LoVo (cell line): ENCODE data around the gene OR2T4.

Experiments used
- DNase-seq: peaks from one replicate; pipeline ENCODE4 v3.0.0-alpha.2; 2016; ENCODE audit warnings: low spot score

OR2T4 gene, protein sequence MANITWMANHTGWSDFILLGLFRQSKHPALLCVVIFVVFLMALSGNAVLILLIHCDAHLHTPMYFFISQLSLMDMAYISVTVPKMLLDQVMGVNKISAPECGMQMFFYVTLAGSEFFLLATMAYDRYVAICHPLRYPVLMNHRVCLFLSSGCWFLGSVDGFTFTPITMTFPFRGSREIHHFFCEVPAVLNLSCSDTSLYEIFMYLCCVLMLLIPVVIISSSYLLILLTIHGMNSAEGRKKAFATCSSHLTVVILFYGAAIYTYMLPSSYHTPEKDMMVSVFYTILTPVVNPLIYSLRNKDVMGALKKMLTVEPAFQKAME

DNA sequence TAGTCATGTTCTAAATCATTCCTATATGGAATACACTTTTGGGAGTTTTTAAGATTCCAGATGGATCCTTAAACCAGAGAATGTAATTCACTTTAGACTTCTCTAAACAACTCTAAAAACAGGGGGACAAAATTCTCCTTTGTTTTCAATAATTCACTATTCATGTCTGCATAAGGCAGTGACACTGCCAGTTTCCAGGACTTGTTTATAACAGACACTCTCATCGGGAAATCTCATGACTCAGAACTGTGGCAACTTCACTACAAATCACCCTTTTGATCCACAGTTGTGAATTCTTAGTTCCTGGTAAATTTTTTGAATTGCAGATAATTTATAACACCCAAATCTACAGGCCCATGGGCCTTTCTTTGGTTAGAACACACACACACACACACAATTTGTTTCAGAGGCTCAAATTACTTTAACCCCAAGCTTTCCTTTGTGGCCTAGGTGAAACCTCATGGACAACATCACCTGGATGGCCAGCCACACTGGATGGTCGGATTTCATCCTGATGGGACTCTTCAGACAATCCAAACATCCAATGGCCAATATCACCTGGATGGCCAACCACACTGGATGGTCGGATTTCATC is at the start of gene OR2T4:
Gene OR2T4 (plus strand): TSS at position 545 of the 595 bp plus-strand sequence. CDS start 0 bp downstream, at position 545.
- DNase-seq: no peak

DNA sequence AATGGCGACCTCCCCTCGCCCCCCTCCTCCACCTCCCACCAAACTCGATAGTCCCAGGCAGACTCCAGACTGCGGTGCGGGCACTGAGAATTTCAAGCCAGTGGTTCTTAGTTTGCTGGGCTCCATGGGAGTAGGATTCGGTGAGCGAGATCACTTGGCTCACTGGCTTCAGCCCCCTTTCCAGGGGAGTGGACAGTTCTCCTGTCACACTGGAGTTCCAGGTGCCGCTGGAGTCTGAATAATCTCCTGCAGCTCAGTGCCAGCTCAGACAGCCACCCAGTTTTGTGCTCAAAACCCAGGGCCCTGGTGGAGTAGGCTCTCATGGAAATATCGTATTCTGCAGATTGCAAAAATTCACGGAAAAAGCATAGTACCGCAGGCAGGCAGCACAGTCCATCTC is 44.7 kb upstream of the OR2T4 start:
- DNase-seq: no peak

DNA sequence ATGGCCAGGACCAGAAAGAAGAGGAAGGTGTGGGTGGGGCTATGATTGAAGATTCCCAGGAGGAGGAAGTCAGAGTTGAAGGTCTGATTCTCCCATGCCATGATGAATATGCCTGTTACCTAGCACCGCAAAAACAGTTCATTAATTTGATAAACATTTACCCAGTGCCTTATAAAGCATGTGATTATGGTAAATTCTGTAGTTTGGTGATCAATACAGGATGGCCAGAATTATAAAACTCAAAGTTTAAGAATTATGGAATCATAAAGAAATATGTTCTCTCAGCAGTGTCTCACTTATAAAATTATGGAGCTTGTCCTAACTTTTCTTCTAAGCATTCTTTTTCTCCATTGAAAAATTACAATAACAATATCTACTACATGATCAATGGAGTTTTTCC is 37.0 kb upstream of the OR2T4 start, which contains the start of gene OR2M7:
Gene OR2M7 (minus strand): TSS at position 101 of the 400 bp plus-strand sequence. CDS start 0 bp downstream, at position 101.
- no peak for DNase-seq

DNA sequence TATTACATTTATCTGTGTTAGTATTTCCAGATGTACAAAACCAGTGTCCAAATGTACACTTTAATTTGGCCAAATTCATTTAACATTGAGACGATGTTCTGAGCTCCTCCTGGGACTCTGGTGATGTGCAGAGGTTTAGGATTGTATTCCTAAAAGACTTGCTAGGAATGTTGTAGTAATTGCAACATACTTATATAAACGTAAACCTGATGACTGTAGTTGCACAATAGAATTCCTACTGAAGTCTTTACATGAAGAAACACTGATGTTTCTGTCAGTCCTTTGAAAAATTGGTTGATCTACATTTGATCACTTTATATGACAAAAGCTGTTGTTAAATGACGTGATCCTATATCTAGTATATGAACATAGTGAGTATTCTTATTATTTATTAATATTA is 18.0 kb upstream of the OR2T4 start:
- no peak for DNase-seq

DNA sequence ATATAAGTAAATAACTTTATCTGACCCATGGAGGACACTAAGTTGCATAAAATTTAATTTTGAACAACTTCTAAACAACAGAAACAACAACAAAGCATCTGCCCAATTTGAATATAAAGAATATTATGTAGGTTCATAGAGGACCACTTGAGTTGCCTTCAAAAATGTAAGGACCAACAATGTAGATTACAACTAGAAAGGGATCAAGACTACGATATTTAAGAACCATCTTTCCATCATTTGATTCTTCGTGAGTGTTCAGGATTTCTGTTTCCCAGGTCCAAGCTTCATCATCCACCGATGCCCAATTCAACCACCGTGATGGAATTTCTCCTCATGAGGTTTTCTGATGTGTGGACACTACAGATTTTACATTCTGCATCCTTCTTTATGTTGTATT is 13.0 kb upstream of the OR2T4 start, which contains the start of gene OR14C36:
Gene OR14C36 (plus strand): TSS at position 301 of the 400 bp plus-strand sequence. CDS start 0 bp downstream, at position 301.
- DNase-seq: no peak

DNA sequence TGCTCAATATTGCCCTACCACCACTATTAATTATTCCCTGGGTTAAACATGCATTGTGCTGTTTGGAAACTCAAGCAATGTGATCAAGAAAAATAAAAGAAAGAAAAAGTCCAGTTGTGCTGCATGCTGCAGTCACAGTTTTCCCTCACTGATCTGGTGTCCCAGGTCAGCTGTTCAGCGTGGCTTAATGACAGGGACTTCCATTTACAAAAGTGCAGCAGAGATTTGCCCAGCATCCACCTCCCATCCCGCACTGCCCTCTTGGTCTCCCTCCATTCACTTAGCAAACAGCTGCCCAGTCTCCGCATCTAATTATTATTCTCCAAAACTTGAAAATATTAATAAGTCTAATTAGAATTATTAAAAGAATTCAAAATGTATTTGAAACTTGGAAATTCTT is 2.0 kb upstream of the OR2T4 start:
- no peak for DNase-seq

DNA sequence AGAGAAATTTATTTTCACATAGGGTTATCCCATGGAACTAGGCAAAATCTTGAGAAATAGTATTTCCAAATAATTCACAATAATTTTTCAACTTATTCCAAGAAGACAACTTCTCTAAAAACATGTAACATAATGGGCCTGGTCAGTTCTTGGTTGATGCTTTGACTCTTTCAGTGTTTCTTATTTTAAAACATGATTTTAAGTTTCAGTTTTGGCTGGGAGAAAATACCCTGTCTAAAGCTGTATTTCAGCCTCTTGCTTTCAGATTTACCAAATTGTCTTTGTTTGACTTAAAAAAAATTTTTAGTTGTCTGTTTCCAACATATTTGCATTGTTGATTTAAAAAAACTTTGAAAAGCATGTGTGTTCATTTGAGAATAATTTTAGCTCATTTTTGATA is 5.1 kb downstream of the OR2T4 start:
- no peak for DNase-seq

DNA sequence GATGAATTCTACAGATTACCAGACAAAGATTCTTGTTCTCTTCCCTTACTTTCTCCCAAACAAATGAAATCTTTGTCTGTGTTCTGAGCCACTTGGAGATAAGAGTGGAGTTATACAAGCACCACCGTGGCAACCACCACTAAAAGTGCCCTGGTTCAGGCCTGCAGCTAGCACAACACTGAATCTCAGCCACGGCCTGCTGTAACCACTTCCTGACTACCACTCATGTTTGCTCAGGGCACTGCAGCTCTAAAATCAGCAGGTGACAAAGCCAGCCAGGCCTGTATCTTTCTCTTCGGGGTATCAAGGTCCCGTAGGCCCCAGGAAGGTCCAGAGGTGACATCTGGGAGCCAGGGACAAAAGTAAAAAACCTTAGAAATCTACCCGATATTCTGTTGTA is 10.9 kb downstream of the OR2T4 start:
- DNase-seq: no peak

DNA sequence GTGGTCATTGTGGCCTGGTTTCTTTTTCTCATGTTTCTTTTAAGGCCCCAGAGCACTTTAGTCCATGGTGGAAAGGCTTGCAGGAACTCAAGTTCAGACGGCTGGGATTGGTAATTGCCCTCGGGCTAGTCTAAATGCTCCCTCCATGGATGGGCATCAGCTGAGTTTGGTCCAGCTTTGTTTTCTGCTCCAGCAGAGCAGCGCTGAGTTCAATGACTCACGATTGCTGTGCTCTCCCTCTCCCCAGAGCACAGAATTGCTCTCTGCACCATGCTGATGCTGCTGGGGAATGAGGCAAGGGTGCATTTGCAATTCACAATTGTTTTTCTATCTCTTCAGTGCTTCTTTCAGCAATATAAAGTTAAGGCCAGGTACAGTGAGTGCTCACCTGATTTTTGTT is 12.3 kb downstream of the OR2T4 start:
- no peak for DNase-seq

DNA sequence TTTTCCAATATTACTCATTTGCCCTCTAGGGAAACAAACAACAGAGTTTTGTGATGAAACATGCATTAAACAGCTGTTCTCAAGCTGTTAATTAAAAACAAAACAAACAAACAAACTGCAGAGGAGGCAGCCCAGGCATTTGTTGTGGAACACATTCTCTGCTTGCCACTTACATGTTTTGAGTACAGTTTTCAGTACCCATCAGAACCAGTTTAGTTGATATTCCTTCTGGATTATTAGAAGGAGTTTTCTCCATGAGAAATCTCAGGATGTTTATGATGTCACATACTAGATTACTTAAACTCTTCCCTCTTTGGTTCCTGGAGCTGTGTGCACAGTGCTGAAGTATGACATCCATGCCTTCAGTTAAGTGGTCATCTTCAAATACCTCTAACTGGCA is 14.0 kb downstream of the OR2T4 start, which contains the start of gene OR2T6:
Gene OR2T6 (plus strand): TSS at position 301 of the 400 bp plus-strand sequence. CDS start 11,863 bp downstream, outside the sequence.
- no peak for DNase-seq

DNA sequence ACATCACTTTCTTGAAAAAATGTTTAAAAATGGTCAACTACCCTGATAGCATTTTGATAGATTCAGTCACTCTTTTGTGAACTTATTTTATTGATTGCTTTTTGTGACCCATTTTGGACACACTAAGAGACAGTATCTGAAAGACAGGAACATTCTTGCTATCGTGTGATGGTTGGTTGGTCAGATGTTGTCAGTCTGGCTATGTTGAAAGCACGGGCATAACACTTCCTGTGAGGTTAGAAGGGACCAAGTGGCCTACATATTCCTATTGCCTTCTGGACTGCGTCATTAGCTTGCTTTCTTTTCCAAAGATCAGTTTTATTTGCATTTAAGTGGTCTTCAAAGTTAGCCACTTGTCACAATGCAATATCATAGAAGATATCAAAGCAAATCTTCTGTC is 15.5 kb downstream of the OR2T4 start:
- DNase-seq: no peak

DNA sequence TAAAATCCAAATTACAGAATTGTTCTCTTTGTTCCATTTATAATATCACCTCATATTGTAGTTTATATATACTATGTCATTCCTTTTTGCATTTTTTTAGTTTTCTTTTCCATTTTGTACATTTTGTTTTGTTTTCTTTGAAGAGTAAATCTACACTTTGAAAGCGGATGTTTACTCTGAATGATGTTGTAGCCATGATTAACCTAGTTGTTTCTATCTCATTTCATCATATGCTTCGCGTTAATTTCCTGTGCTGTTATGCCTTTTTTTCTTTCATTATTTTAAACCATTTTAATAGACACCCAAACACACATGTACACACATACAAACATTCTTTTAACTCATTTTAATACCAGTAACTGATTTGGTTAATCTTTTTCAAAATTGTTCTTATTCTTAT is 19.4 kb downstream of the OR2T4 start:
- no peak for DNase-seq

DNA sequence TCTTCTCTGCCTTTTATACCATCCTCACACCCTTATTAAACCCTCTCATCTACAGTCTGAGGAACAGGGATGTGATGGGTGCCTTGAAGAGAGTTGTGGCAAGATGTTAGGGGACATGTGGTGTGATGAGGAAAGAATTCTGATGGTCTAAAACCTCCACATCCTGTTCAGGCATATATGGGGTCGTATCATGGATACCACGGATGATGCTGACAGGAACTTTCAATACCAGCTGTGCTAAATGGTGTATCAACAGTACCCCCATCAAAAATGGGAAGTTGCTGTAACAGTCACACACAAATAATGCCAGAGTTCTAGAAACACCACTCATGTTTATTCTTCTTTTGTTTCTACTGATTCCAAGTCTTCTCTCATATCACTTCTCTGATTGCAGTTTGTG is 27.0 kb downstream of the OR2T4 start:
- DNase-seq: no peak

DNA sequence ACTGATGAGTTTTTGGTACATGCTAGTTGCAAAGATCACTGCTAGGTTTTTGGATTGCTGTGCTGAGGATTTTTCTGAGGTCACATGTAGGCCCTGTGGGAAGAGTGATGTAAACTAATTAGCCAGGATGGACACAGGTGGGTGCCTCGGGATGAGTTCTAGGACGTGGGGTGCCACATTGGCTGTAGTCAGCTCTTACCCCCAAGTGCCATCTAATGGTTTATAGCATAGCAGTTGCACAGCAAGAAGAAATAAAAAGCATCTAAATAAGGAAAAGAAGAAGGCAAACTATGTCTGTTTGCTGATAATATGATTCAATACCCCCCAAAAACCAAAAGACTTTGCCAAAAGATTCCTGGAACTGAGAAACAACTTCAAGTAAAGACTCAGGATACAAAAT is 31.6 kb downstream of the OR2T4 start:
- DNase-seq: no peak

DNA sequence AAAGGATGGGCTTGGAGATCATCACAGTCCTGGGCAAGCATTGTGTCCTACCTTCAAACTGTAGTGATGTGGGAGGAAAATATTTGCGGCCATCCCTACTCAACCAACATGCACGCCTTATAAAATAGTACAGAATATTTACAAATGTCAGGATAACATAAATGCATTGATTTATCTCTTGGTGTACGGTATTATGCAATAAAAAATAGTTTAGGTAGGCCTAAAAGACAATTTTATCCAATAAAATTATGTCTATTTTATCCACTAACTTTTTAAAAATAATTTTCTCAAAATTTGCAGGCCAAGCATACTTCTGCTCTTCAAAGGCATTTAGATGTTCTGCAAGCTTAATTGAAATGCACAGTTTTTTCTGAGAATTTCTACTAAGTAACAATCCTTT is 41.3 kb downstream of the OR2T4 start, which contains the start of gene OR2T1:
Gene OR2T1 (plus strand): TSS at position 301 of the 400 bp plus-strand sequence. CDS start 3,100 bp downstream, outside the sequence.
- DNase-seq: no peak

DNA sequence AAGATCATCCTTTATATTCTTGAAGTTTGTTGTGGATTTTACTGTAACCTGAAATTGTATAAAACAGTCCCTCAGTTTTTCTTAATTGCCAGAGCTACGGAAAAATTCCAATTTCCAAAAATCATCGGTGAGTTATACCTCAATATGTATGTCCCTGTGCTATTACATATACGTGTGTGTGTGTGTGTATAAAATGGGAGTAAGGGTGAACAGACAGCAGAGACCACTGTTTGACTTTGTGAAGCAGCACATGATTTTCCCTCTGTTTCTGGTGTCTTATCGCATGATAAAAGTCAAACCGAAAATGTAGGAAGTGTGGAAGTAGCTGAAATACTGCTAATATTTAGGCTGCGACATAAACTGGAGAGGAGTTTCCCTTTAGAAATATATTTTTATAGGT is 42.6 kb downstream of the OR2T4 start:
- DNase-seq: no peak

DNA sequence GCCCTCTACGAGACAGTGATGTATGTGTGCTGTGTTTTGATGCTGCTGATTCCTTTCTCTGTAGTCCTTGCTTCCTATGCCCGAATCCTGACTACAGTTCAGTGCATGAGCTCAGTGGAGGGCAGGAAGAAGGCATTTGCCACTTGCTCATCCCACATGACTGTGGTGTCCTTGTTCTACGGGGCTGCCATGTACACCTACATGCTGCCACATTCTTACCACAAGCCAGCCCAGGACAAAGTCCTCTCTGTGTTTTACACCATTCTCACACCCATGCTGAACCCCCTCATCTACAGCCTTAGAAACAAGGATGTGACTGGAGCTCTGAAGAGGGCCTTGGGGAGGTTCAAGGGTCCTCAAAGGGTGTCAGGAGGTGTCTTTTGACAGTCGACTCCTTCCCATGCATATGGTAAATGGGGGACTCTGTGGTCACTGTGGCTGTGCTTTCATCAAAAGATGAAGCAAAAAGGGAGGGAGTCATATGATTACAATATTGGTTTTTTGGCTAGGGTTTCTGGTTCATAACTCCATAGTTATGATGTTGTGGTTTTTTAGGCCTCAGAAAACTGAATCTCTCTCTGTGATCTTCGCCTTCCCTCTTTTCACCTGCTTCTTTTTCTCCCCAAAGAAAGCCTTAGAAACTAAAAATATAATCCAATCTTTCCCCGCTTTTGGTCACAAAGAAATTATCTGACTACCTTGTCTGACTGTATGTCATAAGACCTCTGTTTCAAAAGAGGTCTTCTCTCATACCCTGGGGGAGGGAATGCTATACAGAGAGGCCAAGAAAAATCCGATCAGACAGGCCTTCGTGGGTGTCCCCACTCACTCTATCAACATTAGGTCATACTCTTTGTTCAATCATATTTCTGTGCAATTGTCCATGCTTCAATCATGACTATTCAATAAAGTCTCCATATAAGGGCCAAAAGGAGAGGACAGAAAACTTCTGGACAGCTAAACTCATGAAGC is 45.5 kb downstream of the OR2T4 start:
- DNase-seq: no peak
